ENCODE results near the gene TBC1D1.

GRCh38 chr4:38188136-38188535 is 297.3 kb downstream of the TBC1D1 start:
- no peak for TF ChIP-seq ESRRG (CRISPR knock-in tag; IDR thresholded peaks at IDR 0.05)
- no peak for TF ChIP-seq ZNF565 (CRISPR knock-in tag; conservative IDR thresholded peaks at IDR 0.05; ENCODE audit: low read depth)
- no peak for TF ChIP-seq TSHZ2 (CRISPR knock-in tag; IDR thresholded peaks at IDR 0.05)
- TF ChIP-seq SNAI2 (CRISPR knock-in tag; IDR thresholded peaks at IDR 0.05): no peak
- no peak for TF ChIP-seq ZC3H10 (CRISPR knock-in tag; IDR thresholded peaks at IDR 0.05)
